ENCODE measurements around the gene SRA1. TPM values are rescaled to one million over a fixed set of nuclear protein-coding genes. Genes with fewer than 3 reads are reported as not detected.

The SRA1 gene
- total and polyA plus RNA-seq, 9 of the 15 experiments (the other 6 are each of a cell fraction or from before 2014, with no cell fraction given) = 24.1 to 47.4 (median 41.3) TPM

DNA sequence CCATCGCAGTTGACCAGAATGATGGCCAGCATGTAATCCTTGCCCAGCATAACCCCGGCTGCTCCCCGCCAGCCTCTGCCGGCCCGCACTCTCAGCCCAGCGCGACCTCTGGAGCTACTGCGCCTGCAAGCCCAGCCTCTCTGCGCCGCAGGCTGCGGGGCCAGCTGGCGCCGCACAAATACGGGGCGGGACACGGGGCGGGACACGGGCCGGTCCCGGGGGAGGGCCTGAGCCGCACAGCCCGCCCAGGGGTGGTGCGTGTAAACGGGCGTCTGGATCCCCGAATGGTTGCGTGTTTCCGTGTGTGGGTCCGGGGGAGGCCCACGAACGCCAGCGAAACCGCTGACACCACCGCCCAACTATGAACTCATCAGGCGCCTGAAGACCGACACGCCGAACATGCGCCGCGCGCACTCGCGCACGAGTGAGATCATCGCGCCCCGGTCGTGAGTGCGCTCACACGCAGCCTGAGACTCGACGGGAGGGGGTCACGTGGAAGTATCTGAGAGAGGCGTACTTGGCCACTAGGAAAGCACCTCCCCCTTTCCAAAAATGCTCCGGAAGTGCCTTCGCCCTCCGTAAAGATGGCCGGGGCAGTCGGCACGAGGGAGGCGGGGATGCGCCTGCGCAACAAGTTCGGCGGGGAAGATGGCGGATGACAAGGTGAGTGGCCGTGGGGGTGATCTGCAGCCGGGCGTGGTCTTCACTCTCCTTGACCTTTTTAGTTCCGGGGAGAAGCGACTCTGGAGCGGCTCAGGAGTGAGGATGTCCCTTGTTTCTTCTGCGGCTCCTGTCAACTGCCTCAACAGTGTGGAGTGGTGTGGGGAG lies 7.1 kb upstream of the SRA1 start, which contains the start of the genes APBB3 and SLC35A4 (continued):
- TF ChIP-seq PHF8 (IDR thresholded peaks at IDR 0.05; ENCODE audit: borderline replicate concordance, low read length) = peak; percentile 95
- TF ChIP-seq HSF4 (CRISPR knock-in tag; IDR thresholded peaks at IDR 0.05; ENCODE audit: borderline replicate concordance) = no peak
- no peak for TF ChIP-seq MCM2 (IDR thresholded peaks at IDR 0.05; ENCODE audit: low read depth)
- TF ChIP-seq ZNF224 (CRISPR knock-in tag; IDR thresholded peaks at IDR 0.05) = no peak
- TF ChIP-seq ZBTB7A (IDR thresholded peaks at IDR 0.05; ENCODE audit: borderline replicate concordance, control insufficient read depth, low read depth, low read length) = no peak; the same call in 1 of the 2 replicates
- TF ChIP-seq, protein P1, sequence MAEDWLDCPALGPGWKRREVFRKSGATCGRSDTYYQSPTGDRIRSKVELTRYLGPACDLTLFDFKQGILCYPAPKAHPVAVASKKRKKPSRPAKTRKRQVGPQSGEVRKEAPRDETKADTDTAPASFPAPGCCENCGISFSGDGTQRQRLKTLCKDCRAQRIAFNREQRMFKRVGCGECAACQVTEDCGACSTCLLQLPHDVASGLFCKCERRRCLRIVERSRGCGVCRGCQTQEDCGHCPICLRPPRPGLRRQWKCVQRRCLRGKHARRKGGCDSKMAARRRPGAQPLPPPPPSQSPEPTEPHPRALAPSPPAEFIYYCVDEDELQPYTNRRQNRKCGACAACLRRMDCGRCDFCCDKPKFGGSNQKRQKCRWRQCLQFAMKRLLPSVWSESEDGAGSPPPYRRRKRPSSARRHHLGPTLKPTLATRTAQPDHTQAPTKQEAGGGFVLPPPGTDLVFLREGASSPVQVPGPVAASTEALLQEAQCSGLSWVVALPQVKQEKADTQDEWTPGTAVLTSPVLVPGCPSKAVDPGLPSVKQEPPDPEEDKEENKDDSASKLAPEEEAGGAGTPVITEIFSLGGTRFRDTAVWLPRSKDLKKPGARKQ (CRISPR knock-in tag; IDR thresholded peaks at IDR 0.05) = no peak
- no peak for TF ChIP-seq XRCC3 (IDR thresholded peaks at IDR 0.05)
- TF ChIP-seq ZNF354B (CRISPR knock-in tag; IDR thresholded peaks at IDR 0.05) = no peak
- no peak for TF ChIP-seq PYGO2 (tag; IDR thresholded peaks at IDR 0.05)
- TF ChIP-seq, protein P2, sequence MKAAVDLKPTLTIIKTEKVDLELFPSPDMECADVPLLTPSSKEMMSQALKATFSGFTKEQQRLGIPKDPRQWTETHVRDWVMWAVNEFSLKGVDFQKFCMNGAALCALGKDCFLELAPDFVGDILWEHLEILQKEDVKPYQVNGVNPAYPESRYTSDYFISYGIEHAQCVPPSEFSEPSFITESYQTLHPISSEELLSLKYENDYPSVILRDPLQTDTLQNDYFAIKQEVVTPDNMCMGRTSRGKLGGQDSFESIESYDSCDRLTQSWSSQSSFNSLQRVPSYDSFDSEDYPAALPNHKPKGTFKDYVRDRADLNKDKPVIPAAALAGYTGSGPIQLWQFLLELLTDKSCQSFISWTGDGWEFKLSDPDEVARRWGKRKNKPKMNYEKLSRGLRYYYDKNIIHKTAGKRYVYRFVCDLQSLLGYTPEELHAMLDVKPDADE (conservative IDR thresholded peaks at IDR 0.05; ENCODE audit: control insufficient read depth, low read depth, low read length) = peak; percentile 64; the same call in 1 of the 2 replicates
- TF ChIP-seq, protein P3, sequence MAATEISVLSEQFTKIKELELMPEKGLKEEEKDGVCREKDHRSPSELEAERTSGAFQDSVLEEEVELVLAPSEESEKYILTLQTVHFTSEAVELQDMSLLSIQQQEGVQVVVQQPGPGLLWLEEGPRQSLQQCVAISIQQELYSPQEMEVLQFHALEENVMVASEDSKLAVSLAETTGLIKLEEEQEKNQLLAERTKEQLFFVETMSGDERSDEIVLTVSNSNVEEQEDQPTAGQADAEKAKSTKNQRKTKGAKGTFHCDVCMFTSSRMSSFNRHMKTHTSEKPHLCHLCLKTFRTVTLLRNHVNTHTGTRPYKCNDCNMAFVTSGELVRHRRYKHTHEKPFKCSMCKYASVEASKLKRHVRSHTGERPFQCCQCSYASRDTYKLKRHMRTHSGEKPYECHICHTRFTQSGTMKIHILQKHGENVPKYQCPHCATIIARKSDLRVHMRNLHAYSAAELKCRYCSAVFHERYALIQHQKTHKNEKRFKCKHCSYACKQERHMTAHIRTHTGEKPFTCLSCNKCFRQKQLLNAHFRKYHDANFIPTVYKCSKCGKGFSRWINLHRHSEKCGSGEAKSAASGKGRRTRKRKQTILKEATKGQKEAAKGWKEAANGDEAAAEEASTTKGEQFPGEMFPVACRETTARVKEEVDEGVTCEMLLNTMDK (IDR thresholded peaks at IDR 0.05; ENCODE audit: borderline replicate concordance, insufficient read depth, low read depth, low read length, poor library complexity, severe bottlenecking) = no peak
- TF ChIP-seq U2AF1 (optimal IDR thresholded peaks at IDR 0.05; ENCODE audit: low read depth, low read length) = no peak
- no peak for TF ChIP-seq HMG20B (CRISPR knock-in tag; IDR thresholded peaks at IDR 0.05)
- TF ChIP-seq, protein P4, sequence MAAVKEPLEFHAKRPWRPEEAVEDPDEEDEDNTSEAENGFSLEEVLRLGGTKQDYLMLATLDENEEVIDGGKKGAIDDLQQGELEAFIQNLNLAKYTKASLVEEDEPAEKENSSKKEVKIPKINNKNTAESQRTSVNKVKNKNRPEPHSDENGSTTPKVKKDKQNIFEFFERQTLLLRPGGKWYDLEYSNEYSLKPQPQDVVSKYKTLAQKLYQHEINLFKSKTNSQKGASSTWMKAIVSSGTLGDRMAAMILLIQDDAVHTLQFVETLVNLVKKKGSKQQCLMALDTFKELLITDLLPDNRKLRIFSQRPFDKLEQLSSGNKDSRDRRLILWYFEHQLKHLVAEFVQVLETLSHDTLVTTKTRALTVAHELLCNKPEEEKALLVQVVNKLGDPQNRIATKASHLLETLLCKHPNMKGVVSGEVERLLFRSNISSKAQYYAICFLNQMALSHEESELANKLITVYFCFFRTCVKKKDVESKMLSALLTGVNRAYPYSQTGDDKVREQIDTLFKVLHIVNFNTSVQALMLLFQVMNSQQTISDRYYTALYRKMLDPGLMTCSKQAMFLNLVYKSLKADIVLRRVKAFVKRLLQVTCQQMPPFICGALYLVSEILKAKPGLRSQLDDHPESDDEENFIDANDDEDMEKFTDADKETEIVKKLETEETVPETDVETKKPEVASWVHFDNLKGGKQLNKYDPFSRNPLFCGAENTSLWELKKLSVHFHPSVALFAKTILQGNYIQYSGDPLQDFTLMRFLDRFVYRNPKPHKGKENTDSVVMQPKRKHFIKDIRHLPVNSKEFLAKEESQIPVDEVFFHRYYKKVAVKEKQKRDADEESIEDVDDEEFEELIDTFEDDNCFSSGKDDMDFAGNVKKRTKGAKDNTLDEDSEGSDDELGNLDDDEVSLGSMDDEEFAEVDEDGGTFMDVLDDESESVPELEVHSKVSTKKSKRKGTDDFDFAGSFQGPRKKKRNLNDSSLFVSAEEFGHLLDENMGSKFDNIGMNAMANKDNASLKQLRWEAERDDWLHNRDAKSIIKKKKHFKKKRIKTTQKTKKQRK (IDR thresholded peaks at IDR 0.05; ENCODE audit: borderline replicate concordance, low read depth, low read length) = no peak
- peak; percentile 99 for TF ChIP-seq CREB1 (IDR thresholded peaks at IDR 0.05)
- TF ChIP-seq CREB1 (CRISPR knock-in tag; IDR thresholded peaks at IDR 0.05) = peak; percentile 98
- no peak for TF ChIP-seq CAMTA2 (CRISPR knock-in tag; conservative IDR thresholded peaks at IDR 0.05)
- no peak for TF ChIP-seq RFX1 (IDR thresholded peaks at IDR 0.05)
- no peak for TF ChIP-seq ZNF695 (CRISPR knock-in tag; IDR thresholded peaks at IDR 0.05)
- no peak for TF ChIP-seq FUS (optimal IDR thresholded peaks at IDR 0.05; ENCODE audit: low read depth, low read length)
